Loucy (cell line): ENCODE measurements around the gene KCNMA1.

Experiments
- H2AFZ ChIP-seq: fragments of 200-600 bp; sonication (generic); 2 replicates; pipeline ENCODE4 v1.6.0; 2016; ENCODE audit warnings: antibody characterized with exemption, mild to moderate bottlenecking, low read length, moderate library complexity
- H3F3A ChIP-seq: fragments of 200-600 bp; 2 replicates; pipeline ENCODE4 v1.6.0; 2016; ENCODE audit warnings: antibody characterized with exemption, low read depth, mild to moderate bottlenecking
- H3K27me3 ChIP-seq: fragments of 200-600 bp; sonication (generic); 2 replicates; pipeline ENCODE4 v1.6.1; 2014; ENCODE audit warnings: low read length, mild to moderate bottlenecking; ENCODE audit not compliant: insufficient read depth, poor library complexity, severe bottlenecking
- H3K36me3 ChIP-seq: fragments of 200-600 bp; sonication (generic); 2 replicates; pipeline ENCODE4 v1.6.1; 2016; ENCODE audit warnings: low read length; ENCODE audit not compliant: insufficient read depth
- H3K4me1 ChIP-seq: fragments of 200-600 bp; sonication (generic); 2 replicates; pipeline ENCODE4 v1.5.1; 2014; ENCODE audit warnings: low read length, mild to moderate bottlenecking; ENCODE audit not compliant: insufficient read depth, poor library complexity, severe bottlenecking
- H3K4me2 ChIP-seq: fragments of 200-600 bp; sonication (generic); 2 replicates; pipeline ENCODE4 v1.6.0; 2014; ENCODE audit warnings: antibody characterized with exemption, low read length, low read depth, mild to moderate bottlenecking; ENCODE audit not compliant: poor library complexity, severe bottlenecking
- H3K4me3 ChIP-seq: fragments of 200-600 bp; sonication (generic); 2 replicates; pipeline ENCODE4 v1.5.1; 2014; ENCODE audit warnings: low read length, mild to moderate bottlenecking, mixed read lengths; ENCODE audit not compliant: poor library complexity, severe bottlenecking
- H3K79me2 ChIP-seq: fragments of 200-600 bp; sonication (generic); 2 replicates; pipeline ENCODE4 v1.6.1; 2014; ENCODE audit warnings: low read length; ENCODE audit not compliant: insufficient read depth
- H3K9ac ChIP-seq: fragments of 200-600 bp; sonication (generic); 2 replicates; pipeline ENCODE4 v1.6.0; 2014; ENCODE audit warnings: mild to moderate bottlenecking, low read depth, low read length, moderate library complexity; ENCODE audit not compliant: poor library complexity, severe bottlenecking
- H3K9me2 ChIP-seq: fragments of 200-600 bp; sonication (generic); replicated peaks from 2 replicates; pipeline ENCODE4 v1.6.1; 2016; ENCODE audit warnings: low read depth, low read length, mixed read lengths
- H3K9me3 ChIP-seq: fragments of 200-600 bp; sonication (generic); 2 replicates; pipeline ENCODE4 v1.6.1; 2014; ENCODE audit warnings: mild to moderate bottlenecking, antibody characterized with exemption, low read length, low read depth; ENCODE audit not compliant: insufficient read depth
- H4K20me1 ChIP-seq: fragments of 200-600 bp; sonication (generic); 2 replicates; pipeline ENCODE4 v1.6.0; 2014; ENCODE audit warnings: antibody characterized with exemption, low read length, mild to moderate bottlenecking; ENCODE audit not compliant: insufficient read depth, poor library complexity, severe bottlenecking
- CTCF ChIP-seq: fragments of 200-600 bp; sonication (generic); conservative IDR thresholded peaks from 2 replicates; pipeline ENCODE4 v1.5.1; 2014; ENCODE audit warnings: mild to moderate bottlenecking, antibody characterized with exemption, low read length
- EZH2phosphoT487 ChIP-seq: fragments of 200-600 bp; IDR thresholded peaks from 2 replicates; pipeline ENCODE4 v1.6.1; 2018; ENCODE audit warnings: antibody characterized with exemption, mild to moderate bottlenecking, moderate library complexity, borderline replicate concordance

KCNMA1 gene

GRCh38 chr10:76882796-76883195 lies 754.8 kb downstream of the KCNMA1 start:
- Histone ChIP-seq H3K4me2 (peak overlapping the region; percentile 78), H3K27me3 (no peaks in the 10 kb centered on the region), H3K9ac (peak overlapping the region; percentile 73), H3K9me2 (no peaks in the 10 kb centered on the region), H3K4me3 (peak overlapping the region; percentile 47), H3K79me2 (no peaks in the 10 kb centered on the region), H2AFZ (peak overlapping the region; percentile 3; the same call in 1 of the 2 replicates), H3K36me3 (no peaks in the 10 kb centered on the region), H3K9me3 (no peaks in the 10 kb centered on the region), H4K20me1 (no peaks in the 10 kb centered on the region), H3K4me1 (peaks cover 70% of the 10 kb centered on the region), H3F3A (peaks cover 12% of the 10 kb centered on the region; the same call in 1 of the 2 replicates)
- TF ChIP-seq EZH2phosphoT487: no peak
- TF ChIP-seq CTCF: no peak

GRCh38 chr10:76882245-76882644 lies 755.4 kb downstream of the KCNMA1 start:
- H3K4me2 ChIP-seq: peak overlapping the region; percentile 78
- H3K79me2 ChIP-seq: no peaks in the 10 kb centered on the region
- peak overlapping the region; percentile 73 for H3K9ac ChIP-seq
- H3K9me3 ChIP-seq: no peaks in the 10 kb centered on the region
- no peaks in the 10 kb centered on the region for H3K9me2 ChIP-seq
- peaks cover 12% of the 10 kb centered on the region; the same call in 1 of the 2 replicates for H3F3A ChIP-seq
- peak overlapping the region; percentile 47 for H3K4me3 ChIP-seq
- peaks cover 70% of the 10 kb centered on the region for H3K4me1 ChIP-seq
- no peaks in the 10 kb centered on the region for H4K20me1 ChIP-seq
- TF ChIP-seq EZH2phosphoT487 (no peak), CTCF (no peak)
- peak overlapping the region; percentile 24; the same call in 1 of the 2 replicates for H2AFZ ChIP-seq
- H3K36me3 ChIP-seq: no peaks in the 10 kb centered on the region
- no peaks in the 10 kb centered on the region for H3K27me3 ChIP-seq

- H3K9ac ChIP-seq: peak overlapping the region; percentile 73
- H3F3A ChIP-seq: peaks cover 12% of the 10 kb centered on the region; the same call in 1 of the 2 replicates
- H3K4me3 ChIP-seq: peak overlapping the region; percentile 47
- TF ChIP-seq EZH2phosphoT487 (no peak), CTCF (no peak)
- H3K9me3 ChIP-seq: no peaks in the 10 kb centered on the region
- peak overlapping the region; percentile 78 for H3K4me2 ChIP-seq
- peak overlapping the region; percentile 24; the same call in 1 of the 2 replicates for H2AFZ ChIP-seq
- no peaks in the 10 kb centered on the region for H3K36me3 ChIP-seq
- no peaks in the 10 kb centered on the region for H3K9me2 ChIP-seq
- H3K79me2 ChIP-seq: no peaks in the 10 kb centered on the region
- H3K27me3 ChIP-seq: no peaks in the 10 kb centered on the region
- H4K20me1 ChIP-seq: no peaks in the 10 kb centered on the region
- H3K4me1 ChIP-seq: peaks cover 70% of the 10 kb centered on the region
Observed at GRCh38 chr10:76881477-76882220, 756.0 kb downstream of the KCNMA1 start.
